Neuronal stem cell (in vitro differentiated cells): ENCODE measurements around the gene TRNP1.
A peak's percentile ranks its signal among the peaks of the same experiment; 100 is the strongest.

Experiments used
- DNase-seq: peaks from one replicate; pipeline ENCODE4 v3.0.0-alpha.2; 2013; ENCODE audit warnings: low spot score
- H2AFZ ChIP-seq: one replicate; pipeline ENCODE4 v1.6.1; 2013; ENCODE audit warnings: mild to moderate bottlenecking, low read length, inconsistent platforms
- H2AK5ac ChIP-seq: 2 replicates; pipeline ENCODE4 v1.6.1; 2013; ENCODE audit warnings: low read depth, mild to moderate bottlenecking, inconsistent platforms, low read length, moderate library complexity, mixed read lengths
- H2BK120ac ChIP-seq: 2 replicates; pipeline ENCODE4 v1.6.1; 2013; ENCODE audit warnings: low read depth, mild to moderate bottlenecking, inconsistent platforms, low read length, moderate library complexity, mixed read lengths
- H2BK12ac ChIP-seq: one replicate; pipeline ENCODE4 v1.6.1; 2013; ENCODE audit warnings: low read length, inconsistent platforms
- H2BK15ac ChIP-seq: 2 replicates; pipeline ENCODE4 v1.6.1; 2013; ENCODE audit warnings: mild to moderate bottlenecking, low read length, inconsistent platforms, mixed read lengths
- H2BK5ac ChIP-seq: one replicate; pipeline ENCODE4 v1.6.1; 2013; ENCODE audit warnings: inconsistent platforms, mild to moderate bottlenecking, low read length, moderate library complexity
- H3K14ac ChIP-seq: one replicate; pipeline ENCODE4 v1.6.1; 2013; ENCODE audit warnings: low read length, inconsistent platforms
- H3K18ac ChIP-seq: 2 replicates; pipeline ENCODE4 v1.6.1; 2013; ENCODE audit warnings: low read length, inconsistent platforms
- H3K23ac ChIP-seq: 2 replicates; pipeline ENCODE4 v1.6.1; 2013; ENCODE audit warnings: low read depth, mild to moderate bottlenecking, mixed read lengths, low read length, inconsistent platforms; ENCODE audit not compliant: poor library complexity
- H3K27ac ChIP-seq: replicated peaks from 3 replicates; pipeline ENCODE4 v1.5.1; 2013; ENCODE audit warnings: low read length, inconsistent platforms
- H3K27me3 ChIP-seq, 3 experiments: 2 replicates each; pipeline ENCODE4 v1.6.1; 2013; ENCODE audit warnings: low read length in 3 of 3, mild to moderate bottlenecking in 2 of 3, inconsistent platforms in 1 of 3, low read depth in 1 of 3, mixed read lengths in 1 of 3, moderate library complexity in 1 of 3; ENCODE audit not compliant: control insufficient read depth in 3 of 3, insufficient read depth in 3 of 3
- H3K36me3 ChIP-seq, 2 donors: replicated peaks in 1 of 2; 2 replicates each; pipeline ENCODE4 v1.6.1; 2013; ENCODE audit warnings: low read length in 2 of 2; ENCODE audit not compliant: control insufficient read depth in 2 of 2, insufficient read depth in 2 of 2
- H3K4ac ChIP-seq: 2 replicates; pipeline ENCODE4 v1.6.1; 2013; ENCODE audit warnings: inconsistent platforms, mild to moderate bottlenecking, low read length, moderate library complexity
- H3K4me1 ChIP-seq, 2 donors: 1 replicate in 1 of 2; 2 replicates in 1 of 2; pipeline ENCODE4 v1.6.1; 2013; ENCODE audit warnings: low read length in 2 of 2, low read depth in 1 of 2; ENCODE audit not compliant: control insufficient read depth in 2 of 2, insufficient read depth in 1 of 2
- H3K4me2 ChIP-seq: one replicate; pipeline ENCODE4 v1.6.1; 2013; ENCODE audit warnings: mild to moderate bottlenecking, low read length, inconsistent platforms; ENCODE audit not compliant: insufficient read depth, poor library complexity, severe bottlenecking
- H3K4me3 ChIP-seq, 2 donors: 2 replicates each; pipeline ENCODE4 v1.5.1; 2013; ENCODE audit warnings: low read length in 2 of 2, mild to moderate bottlenecking in 2 of 2, inconsistent platforms in 1 of 2, moderate library complexity in 1 of 2
- H3K79me1 ChIP-seq: one replicate; pipeline ENCODE4 v1.6.1; 2013; ENCODE audit warnings: low read depth, mild to moderate bottlenecking, inconsistent platforms, low read length, moderate library complexity
- H3K9ac ChIP-seq: one replicate; pipeline ENCODE4 v1.6.1; 2013; ENCODE audit warnings: mild to moderate bottlenecking, low read depth, low read length, inconsistent platforms; ENCODE audit not compliant: poor library complexity
- H3K9me3 ChIP-seq, 2 donors: replicated peaks in 1 of 2; 2 replicates each; pipeline versions ENCODE3 to v1.6.1; 2013; ENCODE audit warnings: low read length in 2 of 2, mild to moderate bottlenecking in 2 of 2, inconsistent platforms in 1 of 2, low read depth in 1 of 2, mixed read lengths in 1 of 2, moderate library complexity in 1 of 2; ENCODE audit not compliant: control insufficient read depth in 2 of 2, insufficient read depth in 1 of 2
- H4K8ac ChIP-seq: one replicate; pipeline ENCODE4 v1.6.1; 2013; ENCODE audit warnings: low read depth, mild to moderate bottlenecking, inconsistent platforms, low read length, moderate library complexity
- H4K91ac ChIP-seq: one replicate; pipeline ENCODE4 v1.6.1; 2013; ENCODE audit warnings: low read length, low read depth, mild to moderate bottlenecking, inconsistent platforms; ENCODE audit not compliant: poor library complexity
- WGBS, 2 donors: extraction: QIAGEN DNeasy Blood & Tissue Kit; methylation state at CpG; one replicate each; pipeline ENCODE4 v1.1.7; 2013; ENCODE audit warnings: missing lambda C conversion rate in 2 of 2, mixed read lengths in 1 of 2; ENCODE audit not compliant: insufficient read length in 2 of 2, insufficient replicate concordance in 1 of 2; ENCODE audit errors: extremely low coverage in 2 of 2; 5-methylcytosine and 5-hydroxymethylcytosine counted together

Gene TRNP1

GRCh38 chr1:27044613-27045151, 51.2 kb downstream of the TRNP1 start:
- Histone ChIP-seq H2AK5ac (no peak overlapping the region), H3K79me1 (no peaks in the 10 kb centered on the region), H3K27me3 (peaks cover 0 to 8% (median 1%) of the 10 kb centered on the region in 3 experiments), H3K4me3 (no peak overlapping the region), H3K9me3 (no peaks in the 10 kb centered on the region), H3K4ac (no peak overlapping the region), H3K9ac (no peak overlapping the region), H3K23ac (no peak overlapping the region), H2BK12ac (peak overlapping the region; percentile 8), H3K4me2 (no peak overlapping the region), H3K18ac (no peak overlapping the region), H2BK120ac (no peak overlapping the region), H2BK15ac (no peak overlapping the region), H3K27ac (no peak overlapping the region), H2BK5ac (no peak overlapping the region), H4K91ac (no peak overlapping the region), H2AFZ (peak overlapping the region; percentile 77), H3K4me1 (peaks cover 6 to 24% of the 10 kb centered on the region in 2 donors), H3K36me3 (no peaks in the 10 kb centered on the region), H3K14ac (no peak overlapping the region), H4K8ac (no peak overlapping the region)
- peak; percentile 87 for DNase-seq
- WGBS, 2 donors: no CpG with 5 or more reads among the region's 12 CpGs

GRCh38 chr1:27045973-27046558, 52.6 kb downstream of the TRNP1 start:
- H3K27me3 ChIP-seq: peaks cover 0 to 5% (median 1%) of the 10 kb centered on the region in 3 experiments
- no peak overlapping the region for H3K23ac ChIP-seq

GRCh38 chr1:27047914-27048313, 54.4 kb downstream of the TRNP1 start:
- H3K4me3 ChIP-seq: no peak overlapping the region
- peaks cover 0 to 5% (median 0%) of the 10 kb centered on the region in 3 experiments for H3K27me3 ChIP-seq
- no peak overlapping the region for H3K27ac ChIP-seq
- peaks cover 0 to 4% of the 10 kb centered on the region in 2 donors for H3K9me3 ChIP-seq
- no peak overlapping the region for H3K18ac ChIP-seq
- no CpG with 5 or more reads among the region's 6 CpGs for WGBS, 2 donors
- no peaks in the 10 kb centered on the region for H3K36me3 ChIP-seq
- no peak for DNase-seq
- H2BK12ac ChIP-seq: no peak overlapping the region
- H3K14ac ChIP-seq: no peak overlapping the region
- H2AK5ac ChIP-seq: peak overlapping the region; percentile 79
- H4K8ac ChIP-seq: no peak overlapping the region
- H3K23ac ChIP-seq: no peak overlapping the region
- H3K4me1 ChIP-seq: peaks cover 2 to 12% of the 10 kb centered on the region in 2 donors
- H3K4ac ChIP-seq: no peak overlapping the region
- H2BK5ac ChIP-seq: no peak overlapping the region
- H2AFZ ChIP-seq: no peak overlapping the region
- H3K9ac ChIP-seq: no peak overlapping the region
- no peak overlapping the region for H4K91ac ChIP-seq
- H2BK15ac ChIP-seq: no peak overlapping the region
- no peak overlapping the region for H2BK120ac ChIP-seq
- H3K4me2 ChIP-seq: no peak overlapping the region
- no peaks in the 10 kb centered on the region for H3K79me1 ChIP-seq

More at GRCh38 chr1:27045973-27046558, 52.6 kb downstream of the TRNP1 start:
- Histone ChIP-seq H3K4me2 (no peak overlapping the region), H3K18ac (no peak overlapping the region), H4K91ac (no peak overlapping the region), H3K4ac (no peak overlapping the region), H3K14ac (no peak overlapping the region), H2AFZ (peak overlapping the region; percentile 84), H2BK12ac (no peak overlapping the region), H2BK120ac (no peak overlapping the region), H2BK5ac (no peak overlapping the region), H3K36me3 (no peaks in the 10 kb centered on the region), H3K4me3 (no peak overlapping the region), H2BK15ac (no peak overlapping the region), H3K9ac (no peak overlapping the region), H2AK5ac (peak overlapping the region; percentile 53), H3K4me1 (peaks cover 3 to 17% of the 10 kb centered on the region in 2 donors), H3K9me3 (no peaks in the 10 kb centered on the region), H3K27ac (no peak overlapping the region), H4K8ac (no peak overlapping the region), H3K79me1 (no peaks in the 10 kb centered on the region)
- peak; percentile 79 for DNase-seq
- WGBS, 2 donors: no CpG with 5 or more reads among the region's 17 CpGs

GRCh38 chr1:27049100-27049499, 55.6 kb downstream of the TRNP1 start:
- Histone ChIP-seq H3K4me3 (no peak overlapping the region), H3K14ac (no peak overlapping the region), H4K8ac (no peak overlapping the region), H2AFZ (no peak overlapping the region), H3K23ac (no peak overlapping the region), H3K9ac (no peak overlapping the region), H4K91ac (no peak overlapping the region), H2BK15ac (no peak overlapping the region), H3K27ac (no peak overlapping the region), H2BK12ac (no peak overlapping the region), H2AK5ac (no peak overlapping the region), H3K27me3 (peaks cover 0 to 5% (median 0%) of the 10 kb centered on the region in 3 experiments), H3K4ac (no peak overlapping the region), H3K36me3 (no peaks in the 10 kb centered on the region), H3K18ac (no peak overlapping the region), H2BK120ac (no peak overlapping the region), H3K4me1 (peaks cover 2 to 10% of the 10 kb centered on the region in 2 donors), H2BK5ac (no peak overlapping the region), H3K4me2 (no peak overlapping the region), H3K9me3 (peaks cover 0 to 4% of the 10 kb centered on the region in 2 donors), H3K79me1 (no peaks in the 10 kb centered on the region)
- WGBS, 2 donors: no CpG with 5 or more reads among the region's 2 CpGs
- DNase-seq: no peak
